Cardiac fibroblast (primary cell): ENCODE measurements around the gene ZBTB40.

Source experiments
- DNase-seq, 2 donors: peaks; one replicate each; pipeline versions ENCODE4 v3.0.0 to v3.0.0-alpha.2; 2010; ENCODE audit warnings: low read depth in 2 of 2
- H3K4me3 ChIP-seq, 2 donors: replicated peaks in 1 of 2; 1 replicate in 1 of 2; 2 replicates in 1 of 2; pipeline ENCODE4 v1.5.1; 2011; ENCODE audit warnings: low read depth in 2 of 2, low read length in 2 of 2, mild to moderate bottlenecking in 2 of 2, moderate library complexity in 1 of 2
- CTCF ChIP-seq: IDR thresholded peaks from one replicate; pipeline ENCODE4 v1.5.1; 2011; ENCODE audit warnings: low read depth, mild to moderate bottlenecking, low read length, inconsistent platforms

The ZBTB40 gene

GRCh38 chr1:22415489-22415888 is 36.2 kb upstream of the ZBTB40 start:
- H3K4me3 ChIP-seq, result no peak overlapping the region
- no peak for TF ChIP-seq CTCF
- no peak for DNase-seq

GRCh38 chr1:22416555-22417454 is 34.8 kb upstream of the ZBTB40 start:
- DNase-seq, result peak; percentile 77 to 78
- no peak overlapping the region for H3K4me3 ChIP-seq
- TF ChIP-seq CTCF, result peak; percentile 97

GRCh38 chr1:22417466-22417865 is 34.2 kb upstream of the ZBTB40 start:
- no peak for DNase-seq
- TF ChIP-seq CTCF, result no peak
- H3K4me3 ChIP-seq, result no peak overlapping the region

- DNase-seq, result no peak
- TF ChIP-seq CTCF, result no peak
- H3K4me3 ChIP-seq, result no peak overlapping the region
These were observed 33.3 kb upstream of the ZBTB40 start for GRCh38 chr1:22418312-22418711.

- TF ChIP-seq CTCF, result no peak
- H3K4me3 ChIP-seq, result no peak overlapping the region
- peak; percentile 42 to 56 for DNase-seq
These were observed 32.7 kb upstream of the ZBTB40 start for GRCh38 chr1:22418933-22419382.

GRCh38 chr1:22420455-22421053 is 31.1 kb upstream of the ZBTB40 start:
- TF ChIP-seq CTCF, result peak; percentile 82
- peak; percentile 79 to 84 for DNase-seq
- H3K4me3 ChIP-seq, result no peak overlapping the region
